ENCODE measurements around the gene TMEM120B. TPM values are rescaled to one million over a fixed set of nuclear protein-coding genes. Genes with fewer than 3 reads are reported as not detected.

Gene TMEM120B
- total and polyA plus RNA-seq, 2 of the 4 experiments (the other 2 are of a cell fraction), result 10.6 to 18.4 TPM

DNA sequence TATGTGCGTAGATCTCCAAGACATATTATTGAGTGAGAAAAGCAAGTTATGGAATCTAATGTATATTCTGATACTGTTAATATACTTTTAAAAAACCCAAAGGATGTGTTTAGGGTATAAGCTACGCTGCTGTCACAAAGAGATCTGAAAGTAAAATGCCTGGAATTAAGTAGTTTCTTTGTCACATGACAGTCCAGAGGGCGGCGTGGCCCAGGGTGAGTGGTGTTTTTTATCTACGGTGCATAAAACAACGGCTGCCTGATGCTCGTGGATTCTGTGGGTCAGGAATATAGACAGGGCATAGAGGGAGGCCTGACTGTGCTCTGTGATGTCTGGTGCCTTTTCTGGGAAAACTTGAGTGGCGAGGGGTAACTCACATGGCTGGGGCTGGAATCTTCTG is 21.3 kb downstream of the TMEM120B start:
- in situ Hi-C loops (cut with MboI; ENCODE audit: low sequenced_read_pairs) (no loop called here), dilution Hi-C loops (cut with HindIII; ENCODE audit: low sequenced_read_pairs, unreplicated experiment) (no loop called here), intact Hi-C loops (cut with micrococcal nuclease) (no loop called here)
- no peak overlapping the region for H3K27ac ChIP-seq (ENCODE audit: insufficient read depth, low read length)
- no peak overlapping the region for H3K4ac ChIP-seq (ENCODE audit: low read depth, low read length)
- H4K20me1 ChIP-seq (ENCODE audit: insufficient read depth, low read length), result peaks cover 6% of the 10 kb centered on the region; the same call in 1 of the 2 replicates
- H3K79me1 ChIP-seq (ENCODE audit: low read depth in 1 of 2, low read length in 2 of 2), result peaks cover 15 to 38% of the 10 kb centered on the region in 2 experiments
- H3K56ac ChIP-seq (ENCODE audit: extremely low read depth, insufficient read depth, low read length), result no peak overlapping the region
- 89% methylated on average over 3 of the region's 8 CpGs; no CpG with 5 or more reads in 1 of the 2 experiments for WGBS, 2 experiments (ENCODE audit: extremely low coverage in 2 of 2, insufficient read length in 1 of 2)
- no peaks in the 10 kb centered on the region for H3K27me3 ChIP-seq (ENCODE audit: control insufficient read depth, insufficient read depth, low read length)
- DNase-seq, result no peak
- no peak overlapping the region for H3K9ac ChIP-seq (ENCODE audit: low read depth, low read length)
- H2AK9ac ChIP-seq (replicated peaks; ENCODE audit: low read depth, low read length, poor library complexity), result no peak overlapping the region
- H2AK5ac ChIP-seq (ENCODE audit: low read depth, low read length), result no peak overlapping the region
- peaks cover 3% of the 10 kb centered on the region; the same call in 1 of the 2 replicates for H3K9me1 ChIP-seq (ENCODE audit: insufficient read depth, low read length)
- no peak overlapping the region for H4K8ac ChIP-seq (ENCODE audit: low read depth in 2 of 2, low read length in 2 of 2)
- no peak for ATAC-seq (ENCODE audit: low read depth)
- no peak overlapping the region for H2AFZ ChIP-seq (replicated peaks; ENCODE audit: low read length, poor library complexity)
- H3K4me2 ChIP-seq (ENCODE audit: low read depth, low read length), result no peak overlapping the region
- no peak overlapping the region for H3K18ac ChIP-seq (ENCODE audit: low read depth, low read length)
- no peak overlapping the region for H2BK20ac ChIP-seq (ENCODE audit: low read depth, low read length)
- no peak overlapping the region for H3K23ac ChIP-seq (ENCODE audit: low read depth, low read length)
- no TSS peak for BruUV-seq (replicated peaks)
- no peak overlapping the region for H4K5ac ChIP-seq (ENCODE audit: low read depth, low read length)
- no peak overlapping the region for H2BK120ac ChIP-seq (ENCODE audit: low read depth, low read length)
- H2BK5ac ChIP-seq (ENCODE audit: low read depth, low read length, poor library complexity, severe bottlenecking), result no peak overlapping the region
- ChIA-PET POLR2A (ENCODE audit: unreplicated experiment) (no interaction called here), CTCF (no interaction called here)
- H3K4me3 ChIP-seq (ENCODE audit: insufficient read depth, low read depth, low read length), result no peak overlapping the region
- no peaks in the 10 kb centered on the region for H3K4me1 ChIP-seq (ENCODE audit: control insufficient read depth, insufficient read depth, low read length)
- H2BK15ac ChIP-seq (ENCODE audit: low read depth, low read length), result no peak overlapping the region
- peaks cover 2% of the 10 kb centered on the region; the same call in 1 of the 2 replicates for H3K36me3 ChIP-seq (ENCODE audit: control insufficient read depth, insufficient read depth, low read length)
- no peaks in the 10 kb centered on the region for H3K9me3 ChIP-seq (ENCODE audit: control insufficient read depth, insufficient read depth, low read length)
- no peak overlapping the region for H3K14ac ChIP-seq (replicated peaks; ENCODE audit: low read depth, low read length)
- H4K91ac ChIP-seq (ENCODE audit: insufficient read depth, low read depth, low read length), result no peak overlapping the region
- no peak for TF ChIP-seq BHLHE40 (IDR thresholded peaks at IDR 0.05; ENCODE audit: low read depth, low read length)
- TF ChIP-seq RFX5 (IDR thresholded peaks at IDR 0.05; ENCODE audit: low read depth, low read length), result no peak
- no peak for TF ChIP-seq RAD21 (IDR thresholded peaks at IDR 0.05; ENCODE audit: low read length)
- no peak for TF ChIP-seq CHD1 (IDR thresholded peaks at IDR 0.05; ENCODE audit: low read depth, low read length)
- no peak for TF ChIP-seq RCOR1 (IDR thresholded peaks at IDR 0.05; ENCODE audit: insufficient replicate concordance, low read length)
- no peak for TF ChIP-seq POLR2A (IDR thresholded peaks at IDR 0.05; ENCODE audit: low read depth, low read length)
- no peak for TF ChIP-seq MAFK (IDR thresholded peaks at IDR 0.05; ENCODE audit: low read depth, low read length)
- no peak for TF ChIP-seq MXI1 (IDR thresholded peaks at IDR 0.05; ENCODE audit: borderline replicate concordance, low read depth, low read length)
- TF ChIP-seq, protein P1, sequence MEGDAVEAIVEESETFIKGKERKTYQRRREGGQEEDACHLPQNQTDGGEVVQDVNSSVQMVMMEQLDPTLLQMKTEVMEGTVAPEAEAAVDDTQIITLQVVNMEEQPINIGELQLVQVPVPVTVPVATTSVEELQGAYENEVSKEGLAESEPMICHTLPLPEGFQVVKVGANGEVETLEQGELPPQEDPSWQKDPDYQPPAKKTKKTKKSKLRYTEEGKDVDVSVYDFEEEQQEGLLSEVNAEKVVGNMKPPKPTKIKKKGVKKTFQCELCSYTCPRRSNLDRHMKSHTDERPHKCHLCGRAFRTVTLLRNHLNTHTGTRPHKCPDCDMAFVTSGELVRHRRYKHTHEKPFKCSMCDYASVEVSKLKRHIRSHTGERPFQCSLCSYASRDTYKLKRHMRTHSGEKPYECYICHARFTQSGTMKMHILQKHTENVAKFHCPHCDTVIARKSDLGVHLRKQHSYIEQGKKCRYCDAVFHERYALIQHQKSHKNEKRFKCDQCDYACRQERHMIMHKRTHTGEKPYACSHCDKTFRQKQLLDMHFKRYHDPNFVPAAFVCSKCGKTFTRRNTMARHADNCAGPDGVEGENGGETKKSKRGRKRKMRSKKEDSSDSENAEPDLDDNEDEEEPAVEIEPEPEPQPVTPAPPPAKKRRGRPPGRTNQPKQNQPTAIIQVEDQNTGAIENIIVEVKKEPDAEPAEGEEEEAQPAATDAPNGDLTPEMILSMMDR (conservative IDR thresholded peaks at IDR 0.05; ENCODE audit: low read depth, low read length), result no peak
- TF ChIP-seq, protein P2, sequence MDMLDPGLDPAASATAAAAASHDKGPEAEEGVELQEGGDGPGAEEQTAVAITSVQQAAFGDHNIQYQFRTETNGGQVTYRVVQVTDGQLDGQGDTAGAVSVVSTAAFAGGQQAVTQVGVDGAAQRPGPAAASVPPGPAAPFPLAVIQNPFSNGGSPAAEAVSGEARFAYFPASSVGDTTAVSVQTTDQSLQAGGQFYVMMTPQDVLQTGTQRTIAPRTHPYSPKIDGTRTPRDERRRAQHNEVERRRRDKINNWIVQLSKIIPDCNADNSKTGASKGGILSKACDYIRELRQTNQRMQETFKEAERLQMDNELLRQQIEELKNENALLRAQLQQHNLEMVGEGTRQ (IDR thresholded peaks at IDR 0.05; ENCODE audit: low read depth, low read length), result no peak
- no peak for TF ChIP-seq FOS (IDR thresholded peaks at IDR 0.05; ENCODE audit: low read depth, low read length)
- TF ChIP-seq, protein P3, sequence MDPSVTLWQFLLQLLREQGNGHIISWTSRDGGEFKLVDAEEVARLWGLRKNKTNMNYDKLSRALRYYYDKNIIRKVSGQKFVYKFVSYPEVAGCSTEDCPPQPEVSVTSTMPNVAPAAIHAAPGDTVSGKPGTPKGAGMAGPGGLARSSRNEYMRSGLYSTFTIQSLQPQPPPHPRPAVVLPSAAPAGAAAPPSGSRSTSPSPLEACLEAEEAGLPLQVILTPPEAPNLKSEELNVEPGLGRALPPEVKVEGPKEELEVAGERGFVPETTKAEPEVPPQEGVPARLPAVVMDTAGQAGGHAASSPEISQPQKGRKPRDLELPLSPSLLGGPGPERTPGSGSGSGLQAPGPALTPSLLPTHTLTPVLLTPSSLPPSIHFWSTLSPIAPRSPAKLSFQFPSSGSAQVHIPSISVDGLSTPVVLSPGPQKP (IDR thresholded peaks at IDR 0.05; ENCODE audit: borderline replicate concordance, low read depth, low read length), result no peak
- no peak for TF ChIP-seq NFE2L2 (IDR thresholded peaks at IDR 0.05; ENCODE audit: low read depth, low read length)
- TF ChIP-seq CEBPB (IDR thresholded peaks at IDR 0.05; ENCODE audit: low read depth, low read length), result no peak

Measured in IMR-90 (cell line).